Liver (tissue), 3 donors: ENCODE measurements around the gene AUP1.

Source experiments
- CTCF ChIP-seq: fragments of 150-350 bp; IDR thresholded peaks from 2 replicates; pipeline ENCODE4 v1.5.1; 2017; ENCODE audit warnings: improper control_type of control experiment, low read depth, low read length; ENCODE audit not compliant: missing input control
- TF ChIP-seq, protein P1 (sequence below): IDR thresholded peaks from 2 replicates; pipeline ENCODE4 v1.6.1; 2016; ENCODE audit warnings: antibody characterized with exemption
- donor health status: healthy.
- donor health status: healthy.

- TF ChIP-seq CTCF, result no peak
- TF ChIP-seq, protein P1, sequence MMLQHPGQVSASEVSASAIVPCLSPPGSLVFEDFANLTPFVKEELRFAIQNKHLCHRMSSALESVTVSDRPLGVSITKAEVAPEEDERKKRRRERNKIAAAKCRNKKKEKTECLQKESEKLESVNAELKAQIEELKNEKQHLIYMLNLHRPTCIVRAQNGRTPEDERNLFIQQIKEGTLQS, result no peak
Measured at GRCh38 chr2:74556159-74556558, 26.7 kb upstream of the AUP1 start.
